GM12891 (cell line): ENCODE results near the gene MMRN1.

ENCODE experiments used
- DNase-seq: peaks from one replicate; pipeline ENCODE4 v3.0.0; 2011; ENCODE audit warnings: low spot score; ENCODE audit not compliant: insufficient read length
- FAIRE-seq: peaks from 2 replicates; lab custom pipeline; 2011; peaks lifted over from hg19 to GRCh38; lab: Jason Lieb, UNC
- PAX5 ChIP-seq: IDR thresholded peaks from 2 replicates; pipeline ENCODE4 v1.6.1; 2011; ENCODE audit warnings: low read length, moderate library complexity, mild to moderate bottlenecking; ENCODE audit not compliant: insufficient read depth, severe bottlenecking
- POLR2A ChIP-seq: IDR thresholded peaks from 2 replicates; pipeline ENCODE4 v1.6.1; 2011; ENCODE audit warnings: low read depth, low read length, control low read depth
- POLR2AphosphoS5 ChIP-seq: IDR thresholded peaks from 2 replicates; pipeline ENCODE4 v1.6.1; 2011; ENCODE audit warnings: low read depth, low read length, control low read depth
- POU2F2 ChIP-seq: IDR thresholded peaks from 2 replicates; pipeline ENCODE4 v1.6.1; 2011; ENCODE audit warnings: low read depth, mild to moderate bottlenecking, control low read depth, low read length, moderate library complexity
- SPI1 ChIP-seq: IDR thresholded peaks from 2 replicates; pipeline ENCODE4 v1.6.1; 2011; ENCODE audit warnings: low read depth, low read length, control low read depth
- TAF1 ChIP-seq: IDR thresholded peaks from 2 replicates; pipeline ENCODE4 v1.6.1; 2011; ENCODE audit warnings: low read depth, low read length, control low read depth

The MMRN1 gene

DNA sequence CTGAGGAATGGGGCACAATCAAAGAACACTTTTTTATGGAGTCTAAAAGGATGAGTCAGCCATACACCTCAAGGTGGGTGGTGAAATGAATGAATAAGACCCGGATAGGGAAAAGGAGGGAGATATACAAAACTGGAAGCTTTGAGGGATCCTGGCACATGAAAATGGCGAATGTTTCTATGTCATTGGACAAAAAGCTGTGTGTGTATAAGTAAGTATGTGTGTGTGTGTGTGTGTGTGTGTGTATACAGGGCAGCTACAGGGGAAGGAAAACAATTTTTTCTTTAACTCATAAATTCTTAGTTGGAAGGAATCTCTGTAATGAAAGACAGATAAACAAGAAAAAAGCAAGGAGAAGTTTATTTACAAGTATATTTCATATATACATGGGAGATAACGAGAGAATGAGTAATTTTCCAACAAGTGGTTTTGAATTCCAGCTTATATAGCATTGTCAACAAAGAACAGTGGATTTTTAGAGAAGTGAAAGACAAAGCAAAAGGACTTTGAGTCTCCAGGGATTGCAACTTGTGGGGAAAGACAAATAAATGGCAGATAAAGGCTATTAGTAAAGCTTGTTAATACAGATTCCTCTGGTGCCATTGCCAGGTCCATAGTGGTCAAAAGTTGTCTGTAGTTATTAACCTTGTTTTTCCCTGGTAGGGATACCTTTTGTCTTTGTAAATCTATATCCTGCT, 99.7 kb downstream of the MMRN1 start:
- DNase-seq (no peak), FAIRE-seq (no peak)
- TF ChIP-seq POLR2AphosphoS5 = no peak
- TF ChIP-seq TAF1 = no peak
- TF ChIP-seq SPI1 = no peak
- TF ChIP-seq PAX5 = no peak
- no peak for TF ChIP-seq POU2F2
- no peak for TF ChIP-seq POLR2A

DNA sequence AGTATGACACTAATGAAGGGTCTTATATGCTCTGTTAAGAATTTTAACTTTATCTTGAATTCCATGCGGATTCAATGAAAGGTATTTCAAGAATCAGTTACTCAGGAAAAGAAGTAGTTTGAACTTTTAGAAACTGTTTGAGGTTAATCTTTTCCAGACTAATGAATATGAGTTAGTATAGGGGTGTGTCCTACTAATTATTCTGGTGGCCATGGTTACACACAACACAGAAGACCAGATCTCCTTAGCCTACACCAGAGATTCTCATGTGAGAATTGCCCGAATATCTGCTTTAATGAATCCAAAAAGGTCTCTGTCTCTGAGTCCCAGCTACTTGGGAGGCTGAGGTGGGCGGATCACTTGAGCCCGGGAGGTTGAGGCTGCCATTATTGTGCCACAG, 100.4 kb downstream of the MMRN1 start:
- DNase-seq = no peak
- TF ChIP-seq SPI1 (no peak), POLR2AphosphoS5 (no peak), POLR2A (no peak), TAF1 (no peak), POU2F2 (no peak), PAX5 (no peak)
- FAIRE-seq = no peak

DNA sequence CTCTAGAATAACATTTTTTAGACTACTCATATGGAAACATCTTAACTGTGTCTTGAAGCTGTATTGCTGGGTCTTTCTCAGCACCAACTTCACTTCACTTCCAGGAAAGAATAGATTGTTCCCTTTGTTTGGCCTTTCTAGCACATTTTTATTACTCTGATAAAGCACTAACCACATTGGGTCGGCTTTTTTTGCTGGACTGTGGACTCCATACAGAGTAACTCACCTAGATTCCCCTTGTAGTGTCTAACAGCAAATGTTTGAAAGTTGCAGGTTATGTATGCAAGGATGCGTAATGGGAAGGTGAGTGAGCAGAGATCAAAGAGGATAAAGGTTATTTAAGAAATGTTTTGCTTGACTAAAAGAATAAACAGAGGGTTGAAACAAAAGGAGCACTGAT, 101.2 kb downstream of the MMRN1 start:
- FAIRE-seq (no peak), DNase-seq (no peak)
- TF ChIP-seq POLR2A (no peak), POLR2AphosphoS5 (no peak), PAX5 (no peak), SPI1 (no peak), POU2F2 (no peak)

GRCh38 chr4:89997171-89997704, 102.6 kb downstream of the MMRN1 start:
- FAIRE-seq (no peak), DNase-seq (no peak)
- TF ChIP-seq POLR2AphosphoS5 (no peak), POU2F2 (no peak), POLR2A (no peak), SPI1 (no peak), PAX5 (no peak), TAF1 (no peak)

DNA sequence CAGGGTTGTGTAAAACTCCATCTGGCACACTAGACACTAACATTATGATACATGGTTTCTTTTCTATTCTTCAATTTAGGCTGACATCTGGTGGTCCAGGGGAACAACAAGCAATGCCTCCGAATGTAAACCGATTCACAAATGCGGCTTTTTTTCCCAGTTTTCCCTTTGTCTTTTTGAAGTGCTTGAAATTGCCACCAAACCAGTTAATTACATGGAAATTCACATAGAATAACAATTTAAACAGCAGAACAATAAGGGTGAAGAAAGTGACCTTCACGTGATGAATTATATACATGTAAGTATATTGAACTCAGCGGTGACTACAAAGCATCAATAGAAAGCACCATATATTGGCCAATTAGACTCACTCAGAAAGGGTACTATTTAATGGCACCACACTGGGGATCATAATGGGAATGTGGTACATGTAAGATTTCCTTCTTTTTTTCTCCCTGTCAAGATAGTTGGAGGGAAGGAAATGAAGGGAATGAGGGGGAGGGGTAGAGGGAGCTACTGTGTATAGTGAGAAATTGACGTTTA, 103.9 kb downstream of the MMRN1 start:
- FAIRE-seq (no peak), DNase-seq (no peak)
- TF ChIP-seq PAX5 = no peak
- TF ChIP-seq POU2F2 = no peak
- TF ChIP-seq TAF1 = no peak
- TF ChIP-seq POLR2AphosphoS5 = no peak
- no peak for TF ChIP-seq POLR2A
- TF ChIP-seq SPI1 = no peak

- TF ChIP-seq TAF1 (no peak), POU2F2 (no peak), POLR2A (no peak), SPI1 (no peak), POLR2AphosphoS5 (no peak), PAX5 (no peak)
- FAIRE-seq (no peak), DNase-seq (no peak)
These were observed 106.4 kb downstream of the MMRN1 start for GRCh38 chr4:90001023-90001422.

DNA sequence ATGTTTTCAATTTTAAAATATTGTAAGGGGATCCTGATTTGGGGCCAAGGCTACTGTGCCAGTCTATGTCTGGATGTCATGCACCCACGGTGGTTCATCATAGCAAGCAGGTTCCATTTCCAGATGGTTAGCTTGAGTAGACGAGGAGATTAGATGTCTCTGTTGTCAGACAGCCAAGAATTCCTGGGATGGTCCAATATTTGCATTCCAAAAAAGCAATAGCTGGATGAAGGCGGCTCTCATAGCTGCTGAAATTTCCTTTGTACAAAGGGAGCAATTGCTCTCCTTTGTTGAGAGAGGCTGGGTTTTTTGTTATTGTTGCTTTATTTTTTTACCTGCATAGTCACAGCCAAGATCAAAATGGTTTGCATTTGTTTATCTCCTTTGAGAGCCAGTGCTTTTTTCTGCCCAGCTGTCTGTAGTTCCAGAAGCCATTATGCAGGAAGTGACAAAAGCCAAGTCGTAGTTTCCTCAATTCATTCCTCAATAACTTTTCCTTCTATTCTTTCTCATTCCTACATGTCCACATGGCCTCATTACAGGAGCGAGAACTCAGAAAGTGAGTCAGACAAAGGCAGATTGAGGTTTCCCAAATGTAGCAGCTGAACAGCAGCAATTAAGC, 107.9 kb downstream of the MMRN1 start:
- DNase-seq (no peak), FAIRE-seq (no peak)
- TF ChIP-seq SPI1 (no peak), POU2F2 (no peak), PAX5 (no peak), POLR2A (no peak), TAF1 (no peak), POLR2AphosphoS5 (no peak)
